HUES48 (cell line): Measurements from ENCODE around the gene B3GALNT1.

Experiments
- H3K27ac ChIP-seq: one replicate; pipeline ENCODE4 v1.7.0; 2013; ENCODE audit warnings: low read depth, low read length, inconsistent platforms
- H3K27me3 ChIP-seq: 2 replicates; pipeline ENCODE4 v1.6.1; 2013; ENCODE audit warnings: mild to moderate bottlenecking, low read length; ENCODE audit not compliant: control insufficient read depth, insufficient read depth
- H3K36me3 ChIP-seq: 2 replicates; pipeline ENCODE4 v1.6.1; 2013; ENCODE audit warnings: low read length; ENCODE audit not compliant: control insufficient read depth, insufficient read depth
- H3K4me1 ChIP-seq: 2 replicates; pipeline ENCODE4 v1.6.1; 2013; ENCODE audit warnings: mild to moderate bottlenecking, low read length; ENCODE audit not compliant: control insufficient read depth, insufficient read depth
- H3K4me3 ChIP-seq: 2 replicates; pipeline ENCODE4 v1.5.1; 2013; ENCODE audit warnings: mild to moderate bottlenecking, low read depth, low read length
- H3K9ac ChIP-seq: 2 replicates; pipeline ENCODE4 v1.6.1; 2013; ENCODE audit warnings: mild to moderate bottlenecking, low read depth, low read length, moderate library complexity
- H3K9me3 ChIP-seq: 2 replicates; pipeline ENCODE4 v1.6.1; 2013; ENCODE audit warnings: low read length; ENCODE audit not compliant: control insufficient read depth, insufficient read depth

Gene B3GALNT1

GRCh38 chr3:161117646-161118045 lies 12.5 kb upstream of the B3GALNT1 start:
- Histone ChIP-seq H3K27me3 (no peaks in the 10 kb centered on the region), H3K9ac (no peak overlapping the region), H3K4me1 (no peaks in the 10 kb centered on the region), H3K9me3 (peaks cover 16% of the 10 kb centered on the region), H3K4me3 (no peak overlapping the region), H3K36me3 (no peaks in the 10 kb centered on the region), H3K27ac (no peak overlapping the region)

DNA sequence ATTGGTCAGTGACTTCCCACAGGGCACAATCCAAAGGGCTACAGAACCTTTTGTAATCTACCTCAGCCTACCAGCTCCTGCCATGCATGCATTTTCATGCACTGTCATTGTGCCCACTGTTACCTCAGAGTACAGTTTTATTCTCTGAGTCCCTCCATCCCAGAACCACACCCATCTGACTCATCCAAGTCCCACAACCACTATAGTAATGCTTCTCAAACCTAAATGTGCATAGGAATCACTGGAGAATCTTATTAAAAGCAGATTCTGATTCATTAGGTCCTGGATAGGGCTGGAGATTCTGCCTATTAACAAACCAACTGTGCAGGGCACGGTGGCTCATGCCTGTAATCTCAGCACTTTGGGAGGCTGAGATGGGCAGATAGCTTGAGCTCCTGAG lies 3.7 kb upstream of the B3GALNT1 start:
- no peaks in the 10 kb centered on the region for H3K36me3 ChIP-seq
- no peaks in the 10 kb centered on the region for H3K4me1 ChIP-seq
- no peaks in the 10 kb centered on the region for H3K9me3 ChIP-seq
- H3K27me3 ChIP-seq: peaks cover 27% of the 10 kb centered on the region
- no peak overlapping the region for H3K9ac ChIP-seq
- no peak overlapping the region for H3K4me3 ChIP-seq
- H3K27ac ChIP-seq: no peak overlapping the region

DNA sequence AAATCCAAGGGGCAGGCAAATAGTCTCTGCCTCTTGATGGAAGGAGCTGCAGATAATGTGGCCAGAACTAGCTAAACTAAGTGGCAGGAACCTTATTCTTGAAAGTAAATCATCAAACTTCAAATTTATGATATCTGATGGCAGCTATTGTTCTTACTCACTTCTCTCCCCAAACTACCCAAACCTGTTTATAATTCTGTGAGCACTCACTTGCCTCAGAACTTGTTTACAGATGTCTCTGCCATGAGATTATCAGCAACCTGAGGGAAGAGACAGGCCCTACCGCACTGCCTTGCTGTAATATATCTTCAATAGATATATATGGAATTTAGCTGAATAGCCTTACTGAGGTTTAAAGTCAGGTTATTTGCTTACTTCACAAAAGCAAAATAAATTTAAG lies 2.2 kb upstream of the B3GALNT1 start:
- Histone ChIP-seq H3K36me3 (no peaks in the 10 kb centered on the region), H3K4me1 (no peaks in the 10 kb centered on the region), H3K27me3 (peaks cover 28% of the 10 kb centered on the region), H3K9ac (no peak overlapping the region), H3K27ac (no peak overlapping the region), H3K9me3 (no peaks in the 10 kb centered on the region), H3K4me3 (no peak overlapping the region)

- Histone ChIP-seq H3K27ac (no peak overlapping the region), H3K9ac (no peak overlapping the region), H3K4me1 (no peaks in the 10 kb centered on the region), H3K27me3 (peaks cover 28% of the 10 kb centered on the region), H3K36me3 (no peaks in the 10 kb centered on the region), H3K9me3 (no peaks in the 10 kb centered on the region), H3K4me3 (peak overlapping the region; percentile 56)
These were observed 1.3 kb downstream of the B3GALNT1 start for GRCh38 chr3:161103776-161104385.

DNA sequence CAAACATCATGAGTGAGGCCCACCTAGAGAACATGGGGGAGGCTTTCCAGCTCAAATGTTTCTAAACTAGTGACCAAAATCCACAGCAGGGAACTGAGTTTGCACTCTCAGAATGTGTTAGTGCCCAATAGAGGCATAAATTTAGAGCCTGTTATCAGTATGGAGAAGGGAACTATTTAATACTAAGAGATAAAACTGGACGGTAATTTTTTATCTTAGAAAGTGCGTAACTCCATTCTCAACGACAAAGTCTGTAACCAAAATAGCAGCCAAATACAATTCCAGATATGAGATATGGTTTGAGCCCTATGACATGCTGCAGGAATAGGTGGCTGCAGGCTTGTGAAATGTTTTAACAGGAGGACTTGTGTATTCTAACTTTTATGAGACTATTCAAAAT lies 3.5 kb downstream of the B3GALNT1 start:
- peaks cover 28% of the 10 kb centered on the region for H3K27me3 ChIP-seq
- H3K9me3 ChIP-seq: no peaks in the 10 kb centered on the region
- no peaks in the 10 kb centered on the region for H3K4me1 ChIP-seq
- no peak overlapping the region for H3K4me3 ChIP-seq
- H3K9ac ChIP-seq: no peak overlapping the region
- H3K27ac ChIP-seq: no peak overlapping the region
- H3K36me3 ChIP-seq: no peaks in the 10 kb centered on the region

DNA sequence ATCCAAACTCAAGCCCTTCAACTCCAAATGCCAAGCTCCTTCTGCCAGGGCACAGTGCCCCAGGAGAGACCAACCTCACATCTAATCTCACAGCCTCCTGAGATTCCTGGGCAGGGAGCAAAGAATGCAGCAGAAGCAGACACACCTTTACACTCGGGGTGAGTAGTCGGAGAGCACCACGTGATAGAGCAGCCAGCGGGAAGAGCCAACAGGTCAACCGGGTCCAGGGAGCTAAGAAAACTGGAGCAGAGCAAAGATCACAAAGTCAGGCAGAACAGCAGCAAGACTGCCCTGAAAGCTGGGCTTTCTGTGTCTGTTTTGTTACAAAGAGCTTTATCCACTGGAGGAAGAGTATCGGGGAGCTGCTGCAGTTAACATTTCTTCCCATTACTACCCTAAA lies 4.2 kb downstream of the B3GALNT1 start:
- Histone ChIP-seq H3K4me1 (no peaks in the 10 kb centered on the region), H3K27me3 (peaks cover 23% of the 10 kb centered on the region), H3K36me3 (no peaks in the 10 kb centered on the region), H3K4me3 (no peak overlapping the region), H3K9ac (no peak overlapping the region), H3K27ac (no peak overlapping the region), H3K9me3 (no peaks in the 10 kb centered on the region)

DNA sequence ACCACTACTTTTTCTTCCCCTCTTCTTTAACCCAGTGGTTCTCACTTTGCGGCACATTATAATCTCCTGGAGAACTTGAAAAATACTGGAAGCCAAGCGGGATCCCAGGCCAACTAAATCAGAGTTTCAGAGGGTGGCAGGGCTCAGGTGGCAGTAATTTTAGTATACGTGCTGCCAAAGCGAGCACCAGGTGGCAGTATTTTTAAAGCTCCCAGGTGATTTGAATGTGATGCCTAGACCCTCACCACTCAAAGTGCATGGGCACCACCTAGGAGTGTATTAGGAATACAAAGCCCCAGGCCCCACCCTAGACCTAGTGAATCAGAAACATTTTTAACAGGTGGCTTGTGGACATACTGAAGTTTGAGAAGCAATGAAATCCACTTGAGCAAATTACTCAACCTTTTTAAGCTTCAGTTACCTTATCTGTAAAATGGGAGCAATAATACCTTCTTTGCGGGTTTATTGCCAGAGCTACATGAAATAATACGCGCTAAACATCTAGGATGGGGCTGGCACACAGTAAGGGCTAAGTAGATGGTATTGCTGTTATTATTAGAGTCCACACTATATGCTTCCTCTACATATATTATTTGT lies 8.3 kb downstream of the B3GALNT1 start:
- H3K4me1 ChIP-seq: no peaks in the 10 kb centered on the region
- H3K36me3 ChIP-seq: no peaks in the 10 kb centered on the region
- H3K4me3 ChIP-seq: no peak overlapping the region
- H3K9ac ChIP-seq: no peak overlapping the region
- no peaks in the 10 kb centered on the region for H3K9me3 ChIP-seq
- no peak overlapping the region for H3K27ac ChIP-seq
- H3K27me3 ChIP-seq: no peaks in the 10 kb centered on the region

DNA sequence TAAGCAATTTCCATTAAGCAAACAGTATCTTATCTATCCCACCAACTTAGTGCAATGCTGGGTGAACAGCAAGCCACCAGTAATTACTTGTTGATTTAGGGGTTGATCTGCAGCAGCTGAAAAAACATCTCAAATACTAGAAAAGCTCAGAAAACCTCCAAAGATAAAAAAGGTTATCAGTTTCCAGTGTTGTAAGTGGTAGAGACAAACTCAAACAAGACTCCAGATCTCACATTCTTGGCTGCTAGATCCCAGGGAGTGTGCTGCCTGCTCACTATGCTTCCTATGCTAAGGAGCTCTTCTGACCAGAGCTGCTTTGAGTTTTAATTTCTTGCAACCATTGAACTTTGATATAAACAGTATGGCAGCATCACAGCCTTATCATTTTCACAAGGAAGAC lies 11.3 kb downstream of the B3GALNT1 start:
- Histone ChIP-seq H3K9me3 (no peaks in the 10 kb centered on the region), H3K4me3 (no peak overlapping the region), H3K4me1 (no peaks in the 10 kb centered on the region), H3K9ac (no peak overlapping the region), H3K27me3 (no peaks in the 10 kb centered on the region), H3K36me3 (no peaks in the 10 kb centered on the region), H3K27ac (no peak overlapping the region)

GRCh38 chr3:161084277-161084676 lies 20.9 kb downstream of the B3GALNT1 start:
- no peaks in the 10 kb centered on the region for H3K9me3 ChIP-seq
- H3K9ac ChIP-seq: no peak overlapping the region
- H3K36me3 ChIP-seq: peaks cover 4% of the 10 kb centered on the region; the same call in 1 of the 2 replicates
- H3K4me3 ChIP-seq: no peak overlapping the region
- no peaks in the 10 kb centered on the region for H3K27me3 ChIP-seq
- no peaks in the 10 kb centered on the region for H3K4me1 ChIP-seq
- no peak overlapping the region for H3K27ac ChIP-seq

DNA sequence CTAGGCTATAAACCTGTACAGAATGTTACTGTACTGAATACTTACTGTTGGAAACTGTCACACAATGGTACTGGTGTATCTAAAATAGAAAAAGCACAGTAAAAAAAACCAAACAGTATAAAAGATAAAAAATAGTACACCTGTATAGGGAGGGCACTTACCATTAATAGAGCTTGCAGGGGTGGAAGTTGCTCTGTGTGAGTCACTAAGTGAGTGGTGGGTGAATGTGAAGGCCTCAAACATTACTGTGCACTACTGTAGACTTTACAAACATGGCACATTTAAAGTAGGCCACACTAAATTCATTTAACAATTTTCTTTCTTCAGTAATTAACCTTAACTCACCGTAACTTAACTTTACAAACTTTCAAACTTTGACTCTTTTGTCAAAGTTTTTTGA lies 22.0 kb downstream of the B3GALNT1 start:
- no peak overlapping the region for H3K9ac ChIP-seq
- no peak overlapping the region for H3K4me3 ChIP-seq
- peaks cover 4% of the 10 kb centered on the region; the same call in 1 of the 2 replicates for H3K36me3 ChIP-seq
- H3K27ac ChIP-seq: no peak overlapping the region
- no peaks in the 10 kb centered on the region for H3K9me3 ChIP-seq
- no peaks in the 10 kb centered on the region for H3K4me1 ChIP-seq
- no peaks in the 10 kb centered on the region for H3K27me3 ChIP-seq

DNA sequence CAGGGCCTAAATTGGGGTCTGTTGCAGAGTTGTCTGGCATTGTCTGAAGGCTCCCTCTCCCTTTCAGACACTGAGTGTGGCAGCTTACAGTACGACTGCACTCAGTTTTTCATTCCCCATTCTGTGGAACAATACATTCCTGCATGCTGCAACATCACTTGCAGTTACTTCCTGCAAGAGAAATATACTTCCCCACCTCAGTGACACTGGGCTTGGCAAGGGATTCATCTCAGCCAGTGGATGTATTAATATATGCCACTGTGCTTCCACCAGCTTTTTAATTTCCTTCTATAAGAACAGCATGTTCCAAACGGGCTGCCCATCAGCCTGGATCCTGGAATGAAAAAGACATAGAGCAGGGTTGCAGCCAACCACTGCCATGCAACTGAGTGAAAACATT lies 23.1 kb downstream of the B3GALNT1 start:
- no peaks in the 10 kb centered on the region for H3K9me3 ChIP-seq
- no peaks in the 10 kb centered on the region for H3K4me1 ChIP-seq
- peaks cover 4% of the 10 kb centered on the region; the same call in 1 of the 2 replicates for H3K36me3 ChIP-seq
- no peaks in the 10 kb centered on the region for H3K27me3 ChIP-seq
- H3K4me3 ChIP-seq: no peak overlapping the region
- H3K9ac ChIP-seq: no peak overlapping the region
- no peak overlapping the region for H3K27ac ChIP-seq
